Suppressor macrophage (primary cell): ENCODE measurements around the gene CDC25C.
"Not testable (repeated sequence)": the region's sequence is repeated elsewhere in the genome, so short reads cannot be mapped to it uniquely, and the experiment has no call there.

Experiments
- DNase-seq, 4 experiments: peaks; one replicate each; pipeline ENCODE4 v3.0.0-alpha.2; 2020 to 2022

CDC25C gene

DNA sequence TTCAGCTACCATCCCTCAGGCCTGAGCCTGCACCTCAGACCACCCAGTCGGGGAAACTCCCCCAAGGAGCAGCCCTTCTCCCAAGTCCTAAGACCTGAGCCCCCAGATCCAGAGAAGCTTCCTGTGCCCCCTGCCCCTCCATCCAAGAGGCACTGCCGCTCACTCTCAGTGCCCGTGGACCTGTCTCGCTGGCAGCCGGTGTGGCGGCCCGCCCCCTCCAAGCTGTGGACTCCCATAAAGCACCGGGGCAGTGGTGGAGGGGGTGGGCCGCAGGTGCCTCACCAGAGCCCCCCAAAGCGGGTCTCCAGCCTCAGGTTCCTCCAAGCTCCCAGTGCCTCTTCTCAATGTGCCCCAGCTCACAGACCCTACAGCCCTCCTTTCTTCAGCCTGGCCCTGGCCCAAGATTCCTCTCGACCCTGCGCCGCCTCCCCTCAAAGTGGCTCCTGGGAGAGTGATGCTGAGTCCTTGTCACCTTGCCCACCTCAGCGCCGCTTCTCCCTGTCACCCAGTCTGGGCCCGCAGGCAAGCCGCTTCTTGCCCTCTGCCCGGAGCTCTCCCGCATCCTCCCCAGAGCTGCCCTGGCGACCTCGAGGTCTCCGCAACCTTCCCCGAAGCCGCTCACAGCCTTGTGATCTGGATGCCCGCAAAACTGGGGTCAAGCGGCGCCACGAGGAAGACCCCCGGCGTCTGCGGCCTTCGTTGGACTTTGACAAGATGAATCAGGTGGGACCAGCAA is 13.5 kb upstream of the CDC25C start:
- no peak for DNase-seq

DNA sequence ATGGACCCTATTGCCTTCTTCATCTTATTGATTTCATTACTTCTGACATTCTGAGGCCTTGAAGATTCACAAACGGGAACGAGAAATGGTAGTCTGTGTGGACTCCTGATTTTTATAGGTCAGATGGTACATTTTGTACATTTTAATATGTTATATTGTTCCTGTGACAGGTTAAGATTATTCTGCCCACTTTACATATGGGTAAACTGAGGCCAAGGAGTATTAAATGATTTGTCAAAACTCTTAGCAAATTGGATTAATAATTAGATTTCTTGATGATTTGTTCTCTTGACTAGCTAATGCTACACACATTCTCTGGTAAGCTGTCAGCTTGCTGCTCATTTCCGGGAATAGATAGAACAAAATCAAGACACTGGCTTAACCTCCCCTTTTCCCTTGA is 8.4 kb upstream of the CDC25C start:
- DNase-seq = no peak

DNA sequence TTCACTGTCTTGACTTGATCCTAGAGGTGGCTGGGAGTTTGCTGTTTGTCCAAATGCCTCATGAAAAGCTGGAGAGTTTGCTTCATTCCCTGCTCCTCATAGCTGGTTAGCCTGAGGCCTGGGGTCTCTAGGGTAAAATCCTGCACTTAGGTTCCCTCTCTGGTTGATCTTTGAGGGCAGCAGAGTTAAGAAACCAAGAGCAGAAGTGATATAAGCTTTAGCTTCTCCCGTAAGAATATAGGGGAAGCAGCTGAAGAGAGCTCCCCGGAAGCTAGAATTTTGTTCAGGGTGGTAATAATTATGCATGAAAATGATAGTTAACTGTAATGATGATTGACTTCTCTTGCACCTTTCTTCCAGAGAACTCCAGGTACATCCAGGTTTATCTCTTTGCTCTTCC is 7.9 kb upstream of the CDC25C start:
- DNase-seq = peak; percentile 50 to 74 (median 64)

DNA sequence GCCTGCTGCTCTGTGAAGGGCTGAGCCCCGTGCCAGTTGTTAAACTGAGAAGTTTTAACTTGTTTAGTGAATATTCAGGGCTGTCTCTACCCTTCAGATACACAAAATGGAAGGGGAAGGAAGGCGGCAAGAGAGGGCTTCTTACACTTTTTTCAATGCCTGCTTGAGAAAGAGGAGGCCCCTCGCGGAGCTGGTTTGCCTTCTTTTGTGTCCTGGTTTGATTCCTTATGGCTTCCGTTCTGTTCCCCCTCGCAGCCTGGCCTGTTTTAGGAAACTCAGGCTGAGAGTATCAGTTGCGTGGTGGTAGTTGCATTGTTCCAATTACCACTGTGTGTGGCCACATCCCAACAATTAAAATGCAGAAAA is 7.5 kb upstream of the CDC25C start:
- DNase-seq = peak in 3 of 4 experiments; percentile 16 to 35 (median 24)

DNA sequence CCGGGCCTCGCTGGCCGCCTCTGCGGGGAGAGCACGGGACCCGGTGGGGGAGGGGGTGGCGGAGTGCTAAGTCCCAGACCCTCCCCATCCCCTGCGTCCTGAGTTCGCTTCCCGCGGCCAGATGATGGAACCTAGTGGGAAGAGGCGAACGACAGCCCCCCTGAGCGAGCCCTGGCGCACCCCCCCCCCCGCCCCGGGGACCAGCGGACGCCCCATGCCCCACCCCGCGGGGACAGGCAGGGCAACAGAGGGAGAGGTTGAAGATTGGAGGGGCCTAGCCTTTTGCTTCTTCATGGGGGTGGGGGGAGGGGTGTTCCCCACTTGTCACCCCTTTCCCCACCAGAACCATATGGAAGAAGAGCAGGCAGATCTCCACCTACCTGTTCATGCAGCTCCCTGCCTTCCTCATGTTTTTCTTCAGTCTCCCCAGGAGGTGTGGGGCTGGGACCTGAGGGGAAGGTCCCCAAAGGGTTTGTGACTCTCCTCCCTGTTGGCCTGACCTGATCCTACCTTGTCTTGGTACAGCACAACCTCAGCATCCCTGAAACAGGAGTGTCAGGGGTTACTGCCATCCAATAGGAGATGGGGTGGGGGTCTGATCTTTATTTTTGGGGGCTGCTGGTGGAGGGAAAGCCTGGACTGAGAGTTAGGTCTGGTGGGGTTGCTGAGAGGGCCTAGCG is 6.9 kb upstream of the CDC25C start:
- DNase-seq = peak in 1 of 4 experiments; percentile 11

DNA sequence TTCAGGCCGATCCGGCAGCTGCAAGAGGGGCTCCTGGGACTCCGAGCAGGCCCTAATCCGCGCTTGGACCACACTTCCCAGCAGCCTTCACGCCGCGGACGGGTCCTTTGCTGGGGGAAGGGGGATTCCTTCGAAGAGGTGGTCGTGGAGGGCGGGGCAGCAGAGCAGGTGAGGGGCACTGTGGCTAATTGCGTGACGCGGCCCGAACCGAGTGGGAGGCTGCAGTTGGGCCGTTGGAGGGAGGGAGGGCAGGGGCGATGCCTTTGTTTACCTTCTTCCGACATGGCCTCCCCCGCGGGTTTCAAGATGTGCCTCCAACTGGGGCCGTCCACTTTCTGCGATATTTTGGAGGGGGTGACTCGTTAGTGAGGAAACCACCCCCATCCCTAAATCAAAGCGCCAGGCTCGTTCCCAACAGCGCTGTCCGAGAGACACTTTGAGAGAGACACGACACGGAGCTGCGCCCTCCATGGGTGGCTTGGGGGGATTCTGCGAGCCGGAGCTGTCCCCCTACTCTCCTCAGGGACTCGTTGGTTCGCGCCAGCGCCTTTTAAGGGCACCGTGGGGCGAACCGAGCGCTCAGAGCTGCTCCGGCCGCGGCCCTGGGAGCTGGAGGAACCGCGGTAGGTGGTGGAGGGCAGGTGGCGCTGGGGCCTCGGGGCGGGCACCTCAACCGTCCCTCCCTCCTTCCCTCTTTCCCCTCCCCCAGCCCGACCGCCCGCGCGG is 6.2 kb upstream of the CDC25C start, which contains the start of gene FAM53C:
Gene FAM53C (plus strand): TSS at position 582 of the 726 bp plus-strand sequence. CDS start 3,070 bp downstream, outside the sequence.
- peak; percentile 94 to 97 (median 96) for DNase-seq

DNA sequence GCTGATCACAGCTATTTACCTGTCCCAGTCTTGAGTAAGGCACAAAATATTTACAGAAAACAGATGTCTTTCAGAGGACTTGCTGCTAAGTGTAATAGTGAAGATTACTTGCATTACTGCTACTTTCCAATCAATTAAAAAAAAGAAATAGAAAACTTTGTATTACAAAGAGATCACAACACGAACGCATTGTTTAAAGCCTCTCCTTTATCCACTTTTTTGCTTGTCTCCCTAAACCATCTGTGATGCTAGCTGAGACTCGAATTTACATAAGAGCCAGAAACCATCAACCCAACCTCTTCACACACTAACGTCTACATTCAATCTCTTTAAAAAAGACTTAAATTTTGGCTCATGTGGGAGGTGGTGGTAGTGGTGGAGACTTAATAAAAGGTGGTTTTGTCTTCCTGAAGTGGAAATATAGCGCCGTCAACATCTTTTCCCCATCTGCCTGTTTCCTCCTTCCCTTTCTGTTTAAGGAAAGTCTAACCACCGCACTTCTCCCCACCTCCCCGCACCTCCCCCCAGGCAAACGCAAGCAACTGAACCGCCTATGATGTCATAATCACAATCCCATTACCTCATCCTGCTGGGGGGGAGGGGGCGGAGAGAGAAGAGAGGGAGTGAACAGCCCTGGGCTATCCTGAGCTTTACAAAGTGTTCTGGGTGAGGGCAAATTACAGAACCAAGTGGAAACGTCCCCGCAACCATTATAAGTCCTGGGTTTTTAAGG is 5.5 kb upstream of the CDC25C start:
- DNase-seq = peak; percentile 87 to 93 (median 88)

DNA sequence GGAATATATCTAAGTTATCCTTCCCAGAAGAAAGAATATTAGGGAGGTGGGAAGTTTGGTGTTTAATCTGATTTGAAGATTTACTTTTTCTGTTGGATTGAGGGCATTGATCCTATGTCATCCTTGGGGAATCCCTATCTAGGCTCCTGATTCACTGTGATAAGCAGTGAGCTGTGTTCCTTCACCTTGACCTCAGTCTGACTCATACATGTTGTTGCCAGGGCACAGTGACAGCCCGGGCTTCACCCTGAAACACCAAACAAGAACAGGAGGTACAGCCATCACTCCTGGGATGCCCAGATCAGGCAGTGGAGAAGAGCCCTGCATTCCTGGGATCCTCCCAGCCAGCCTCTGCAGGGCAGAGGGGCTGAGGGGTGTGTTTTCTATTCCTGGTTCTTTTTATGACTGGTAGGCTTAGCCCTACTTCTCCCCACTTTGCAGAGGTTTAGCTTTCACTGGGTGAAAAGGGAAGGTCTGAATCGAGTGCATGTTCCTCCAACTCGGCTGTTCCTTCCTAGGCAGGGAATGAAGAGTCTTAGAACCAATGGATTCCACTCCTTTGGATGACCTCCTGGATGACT is 3.4 kb upstream of the CDC25C start:
- no peak for DNase-seq

DNA sequence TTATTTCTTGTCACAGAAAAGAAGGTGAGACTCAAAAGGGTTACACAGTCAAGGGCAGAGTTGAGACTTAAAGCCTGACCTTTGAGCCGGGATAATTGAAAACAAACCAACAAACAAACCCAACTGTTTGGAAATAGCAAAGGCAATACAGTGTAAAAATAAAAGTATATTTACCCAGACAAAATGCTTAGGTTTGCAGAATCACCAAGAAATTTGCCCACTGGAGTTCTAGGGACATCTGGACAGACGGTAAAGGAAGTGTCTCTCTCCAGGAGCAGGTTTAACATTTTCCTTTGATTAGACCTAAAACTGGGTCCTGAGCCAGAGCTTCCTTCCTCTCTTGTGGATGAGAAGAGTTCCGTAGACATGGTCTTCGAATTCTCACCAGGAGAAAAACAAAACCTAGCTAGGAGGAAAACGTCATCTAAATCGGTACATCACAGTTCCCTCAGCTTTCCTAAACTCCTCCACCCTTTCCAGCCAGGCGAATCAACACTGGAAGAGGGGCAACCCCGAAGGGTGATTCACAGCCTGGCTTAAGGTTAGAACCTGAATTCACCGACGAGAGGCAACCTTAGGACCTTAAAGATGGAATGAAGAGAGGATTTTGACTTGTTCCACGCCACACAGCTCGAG is 673 bp downstream of the CDC25C start:
- no peak for DNase-seq

DNA sequence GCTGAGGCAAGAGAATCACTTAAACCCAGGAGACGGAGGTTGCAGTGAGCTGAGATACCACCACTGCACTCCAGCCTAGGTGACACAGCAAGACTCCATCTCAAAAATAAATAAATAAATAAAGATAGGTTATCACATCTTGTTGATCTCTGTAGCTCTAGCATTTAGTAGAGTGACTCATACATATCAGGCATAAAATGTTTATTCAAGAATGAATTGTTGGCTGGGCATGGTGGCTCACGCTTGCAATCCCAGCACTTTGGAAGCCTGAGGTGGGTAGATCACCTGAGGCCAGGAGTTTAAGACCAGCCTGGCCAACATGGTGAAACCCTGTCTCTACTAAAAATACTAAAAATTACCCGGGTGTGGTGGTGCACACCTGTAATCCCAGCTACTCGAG is 13.4 kb downstream of the CDC25C start:
- DNase-seq = not testable (repeated sequence)

DNA sequence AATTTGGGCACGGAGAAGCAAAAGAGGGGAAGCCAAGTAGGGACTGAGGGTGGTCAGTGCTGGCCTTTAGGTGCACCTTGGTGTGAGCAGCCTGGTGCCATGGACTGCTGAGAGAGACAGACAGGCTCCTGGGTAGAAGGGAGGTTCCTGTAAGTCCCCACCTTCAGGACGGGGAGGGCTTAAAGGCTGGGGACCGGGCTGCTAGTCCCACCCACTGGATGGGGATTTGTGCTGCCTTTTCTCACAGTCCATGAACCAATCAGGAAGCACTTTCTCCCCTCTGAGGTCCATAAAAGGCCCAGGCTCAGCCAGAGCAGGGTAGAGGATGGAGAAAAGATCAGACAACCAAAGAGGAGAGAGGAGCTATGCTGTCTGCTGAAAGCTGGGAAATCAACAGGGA is 15.2 kb downstream of the CDC25C start:
- DNase-seq = no peak

DNA sequence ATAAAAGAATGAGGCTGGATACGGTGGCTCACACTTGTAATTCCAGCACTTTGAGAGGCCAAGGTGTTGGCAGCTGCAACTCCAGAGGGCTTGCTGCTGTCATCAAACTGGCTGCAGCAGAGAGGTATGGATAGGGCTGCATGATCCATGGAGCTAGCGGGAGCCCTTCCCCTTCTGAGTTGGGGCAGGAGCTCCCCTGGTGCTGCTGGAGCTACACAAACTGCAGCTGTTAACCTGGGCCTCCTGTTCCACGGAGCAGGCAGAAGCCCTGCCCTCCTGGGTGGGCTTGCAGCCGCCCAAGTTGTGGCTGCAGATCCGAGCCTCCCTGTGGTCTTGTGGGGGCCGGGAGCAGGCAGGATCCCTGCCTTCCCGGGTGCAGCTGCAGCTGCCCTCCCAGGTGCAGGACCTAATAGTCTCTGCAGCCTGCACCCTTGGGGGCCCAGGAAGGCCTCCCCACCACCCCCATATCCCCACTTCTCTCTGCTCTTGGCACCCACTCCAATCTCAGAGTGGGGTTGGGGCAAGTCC is 15.8 kb downstream of the CDC25C start:
- DNase-seq = no peak

DNA sequence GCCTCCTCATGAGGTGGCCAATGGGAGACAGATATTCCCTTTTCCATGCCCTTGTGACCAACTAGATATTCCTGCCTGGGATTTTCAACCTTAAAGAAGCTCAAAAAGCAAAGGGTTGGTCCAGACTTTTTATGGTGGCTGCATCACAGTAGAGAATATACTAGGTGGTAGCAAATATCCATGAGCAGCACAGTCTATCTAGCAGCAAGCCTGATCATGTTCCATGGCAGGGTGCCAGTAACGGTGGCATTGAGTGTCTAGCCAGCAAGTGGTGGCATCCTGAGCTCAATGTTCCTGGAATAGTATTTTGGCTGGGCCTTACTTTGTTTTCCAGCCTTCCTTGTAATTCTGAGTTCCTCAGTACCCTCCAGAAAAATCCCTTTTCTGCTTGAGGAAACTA is 25.8 kb downstream of the CDC25C start:
- DNase-seq = peak in 1 of 4 experiments; percentile 3

DNA sequence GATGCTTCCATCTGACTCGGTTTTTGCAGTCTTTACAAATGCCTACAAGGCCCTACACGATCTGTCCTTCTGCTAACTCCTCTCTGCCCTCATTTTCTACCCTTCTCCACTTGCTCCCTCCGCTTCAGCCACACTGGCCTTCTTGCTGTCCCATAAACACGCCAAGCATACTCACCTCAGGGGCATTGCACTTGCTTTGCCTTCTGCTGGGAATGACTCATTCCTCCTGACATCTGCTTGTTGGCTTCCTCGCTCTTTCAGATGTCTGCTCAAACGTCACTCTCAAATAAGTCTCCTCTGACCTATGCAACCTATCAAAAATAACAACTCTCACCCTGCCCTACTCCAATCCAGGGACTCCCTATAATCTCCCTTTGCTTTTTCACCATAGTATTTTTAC is 28.2 kb downstream of the CDC25C start:
- DNase-seq = no peak

DNA sequence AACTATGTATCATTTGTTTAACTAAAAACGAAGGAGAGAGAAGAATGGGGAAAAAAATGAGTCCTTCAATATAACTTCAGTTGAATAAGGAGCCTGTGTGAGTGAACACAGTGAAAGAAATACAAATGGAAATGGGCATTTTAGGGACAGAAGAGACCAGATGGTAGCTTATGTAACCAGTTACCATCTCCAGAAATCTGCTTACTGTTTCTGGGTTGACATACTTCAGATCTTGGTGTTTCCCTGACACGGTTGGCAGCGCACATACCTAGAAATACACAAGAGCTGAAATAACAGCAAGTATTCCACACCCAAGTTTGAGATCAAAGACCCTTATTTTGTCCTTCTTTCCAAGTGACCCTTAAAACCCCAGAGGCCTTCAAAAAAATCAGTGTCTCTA is 42.3 kb downstream of the CDC25C start:
- no peak for DNase-seq

DNA sequence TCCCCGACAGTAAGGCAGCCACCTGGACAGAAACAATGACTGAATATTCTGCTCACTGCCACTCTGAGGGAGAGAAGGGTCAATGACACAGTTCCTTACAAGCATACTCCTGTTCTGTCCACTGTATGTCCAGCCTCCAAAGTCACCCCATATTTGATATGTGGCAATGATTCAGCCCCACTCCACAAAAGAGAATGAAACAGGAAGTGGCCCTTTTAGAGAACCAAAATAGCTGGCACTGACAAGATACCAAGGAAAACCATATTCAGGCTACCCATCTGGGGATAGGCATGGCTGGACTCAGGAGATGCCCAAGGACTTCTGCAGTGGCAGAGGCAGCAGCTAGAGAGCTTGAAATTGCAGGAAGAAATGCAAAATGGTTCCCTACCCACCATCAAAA is 44.4 kb downstream of the CDC25C start:
- peak; percentile 47 to 73 (median 58) for DNase-seq

DNA sequence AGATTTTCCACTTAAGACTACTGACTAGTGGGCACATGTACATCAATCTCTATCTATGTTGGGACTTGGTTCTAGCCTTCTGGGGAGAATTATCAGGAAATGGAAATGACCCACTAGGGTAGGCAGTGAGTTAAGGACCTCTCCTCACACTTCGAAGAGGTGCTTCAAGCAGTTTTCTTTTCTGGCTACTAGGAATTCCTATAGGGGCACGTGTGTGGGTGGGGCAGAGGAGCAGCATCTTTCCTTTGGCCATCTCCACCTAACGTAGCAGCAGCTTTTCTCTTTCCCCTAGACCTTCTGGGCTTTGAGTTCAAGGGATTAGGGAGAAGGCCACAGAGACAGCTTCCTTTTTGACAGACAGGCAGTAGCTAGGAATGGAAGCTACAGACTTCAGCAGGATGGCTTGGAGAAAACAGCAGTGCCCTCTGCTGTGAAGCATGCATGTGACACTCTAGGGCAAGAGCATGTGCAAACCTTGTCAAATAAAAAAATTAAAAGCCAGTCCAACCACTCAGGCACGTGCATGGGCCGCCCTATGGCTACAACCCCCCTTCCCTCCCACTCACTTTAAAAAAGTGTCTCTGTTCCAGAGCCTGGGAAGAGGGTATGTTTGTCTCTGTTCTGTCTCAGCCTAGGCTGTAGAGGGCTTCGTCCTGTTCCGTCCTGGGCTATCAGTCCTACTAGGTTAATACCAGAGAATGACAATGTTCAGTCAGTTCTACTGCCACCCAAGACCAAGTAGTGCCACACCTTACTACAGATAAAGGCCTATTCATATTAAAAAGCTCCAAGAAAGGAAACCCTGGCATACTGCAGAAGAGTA is 48.5 kb downstream of the CDC25C start:
- DNase-seq = peak; percentile 39 to 62 (median 58)

DNA sequence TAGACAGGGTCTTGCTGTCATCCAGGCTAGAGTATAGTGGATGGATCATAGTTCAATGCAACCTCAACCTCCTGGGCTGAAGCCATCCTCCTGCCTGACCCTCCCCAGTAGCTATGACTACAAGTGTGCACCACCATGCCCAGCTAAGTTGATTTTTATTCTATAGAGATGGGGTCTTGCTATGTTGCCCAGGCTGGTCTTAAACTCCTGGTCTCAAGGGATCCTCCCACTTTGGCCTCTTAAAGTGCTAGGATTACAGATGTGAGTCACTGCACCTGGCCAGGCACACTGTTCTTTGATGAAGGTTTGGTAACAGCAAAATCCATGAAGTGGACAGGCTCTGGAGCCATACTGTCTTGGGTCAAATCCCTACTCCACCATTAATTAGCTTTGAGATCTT is 50.7 kb downstream of the CDC25C start:
- DNase-seq = no peak

DNA sequence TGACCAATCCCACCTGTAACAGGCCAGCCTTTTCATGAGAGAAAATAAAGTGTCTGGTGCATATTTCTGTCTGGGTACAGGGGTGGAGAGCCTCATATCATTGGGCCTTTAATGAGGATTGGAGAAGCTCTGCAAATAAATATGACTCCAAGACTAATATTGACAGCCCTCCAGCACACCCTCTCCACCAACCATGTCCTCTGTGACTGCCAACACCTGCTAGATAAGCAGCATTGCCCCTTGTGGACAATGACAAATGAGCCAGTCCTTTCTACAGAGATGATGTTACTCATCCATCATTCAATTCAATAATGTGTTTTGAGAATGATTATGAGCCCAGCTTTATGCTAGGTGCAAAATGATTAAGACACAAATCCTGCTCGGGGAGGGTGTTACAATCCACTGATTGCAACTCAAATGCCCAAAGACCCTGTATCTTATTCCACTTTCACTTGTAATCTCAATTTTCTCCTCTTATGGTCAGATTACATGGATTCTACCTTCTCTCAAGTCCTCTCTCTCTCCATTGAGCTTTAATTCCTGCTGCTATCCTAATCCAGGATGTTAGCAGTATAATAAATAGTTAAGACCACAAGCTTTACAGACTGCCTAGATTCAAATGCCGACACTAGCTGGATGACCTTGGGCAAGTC is 55.1 kb downstream of the CDC25C start:
- no peak for DNase-seq

DNA sequence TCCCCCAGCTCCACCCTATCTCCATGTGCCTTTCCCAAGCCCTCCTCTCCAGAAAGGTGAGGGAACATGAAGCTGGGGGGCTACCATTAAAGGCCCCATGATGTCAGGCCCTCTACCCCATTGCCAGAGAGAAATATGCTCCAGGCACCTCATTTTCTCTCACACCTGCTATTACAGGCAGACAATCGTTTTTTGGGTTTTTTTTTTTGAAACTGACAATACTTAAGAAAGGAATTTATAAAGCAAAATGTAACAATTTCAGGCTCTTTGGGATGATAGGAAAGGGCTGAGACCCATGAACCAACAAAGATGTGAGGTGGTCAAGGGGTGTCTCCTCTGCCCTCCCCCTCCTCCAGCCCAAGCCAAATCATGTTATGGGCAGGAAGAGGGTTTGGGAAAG is 55.7 kb downstream of the CDC25C start:
- no peak for DNase-seq
